ENCODE measurements around the gene LIF. TPM values are rescaled to one million over a fixed set of nuclear protein-coding genes. Genes with fewer than 3 reads are reported as not detected.
"Not testable (repeated sequence)": the region's sequence is repeated elsewhere in the genome, so short reads cannot be mapped to it uniquely, and the experiment has no call there.

LIF gene
- polyA plus RNA-seq, 2 donors, result 0.54 to 1.0 TPM

DNA sequence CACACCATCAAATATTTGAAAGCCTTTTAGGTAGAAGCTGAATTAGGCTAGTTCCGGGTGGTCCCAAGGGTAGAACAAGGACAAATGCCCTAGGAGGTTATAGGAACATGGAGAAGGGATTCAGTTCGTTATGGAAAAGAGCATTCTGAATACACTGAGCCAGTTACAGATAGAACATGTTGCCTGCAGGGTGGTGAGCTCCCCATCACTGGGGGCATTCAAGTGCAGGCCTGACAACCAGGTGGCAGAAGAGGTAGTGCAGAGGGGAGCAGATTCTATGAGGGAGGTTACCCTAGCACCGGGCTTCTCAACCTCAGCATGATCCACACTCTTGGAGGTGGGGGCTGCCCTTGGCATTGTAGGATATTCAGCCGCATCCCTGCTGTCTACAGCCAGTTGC lies 24.2 kb downstream of the LIF start:
- Histone ChIP-seq H3K27me3 (ENCODE audit: control insufficient read depth in 1 of 2, insufficient read depth in 2 of 2, low read length in 2 of 2) (no peaks in the 10 kb centered on the region), H3K4me3 (ENCODE audit: low read depth in 1 of 2, low read length in 2 of 2) (no peak overlapping the region), H3K4me1 (ENCODE audit: control insufficient read depth in 2 of 2, insufficient read depth in 2 of 2, low read length in 1 of 2) (peaks cover 0 to 2% of the 10 kb centered on the region in 2 donors), H3K9me3 (ENCODE audit: control insufficient read depth in 2 of 2, insufficient read depth in 1 of 2, low read depth in 1 of 2, low read length in 1 of 2) (no peaks in the 10 kb centered on the region), H3K27ac (ENCODE audit: low read depth in 2 of 2, low read length in 1 of 2) (no peak overlapping the region), H3K36me3 (ENCODE audit: control insufficient read depth in 2 of 2, insufficient read depth in 2 of 2, low read length in 1 of 2) (no peaks in the 10 kb centered on the region)
- WGBS, 2 donors, result 83 to 84% methylated on average over 4 of the region's 4 CpGs

- Histone ChIP-seq H3K27ac (ENCODE audit: low read depth in 2 of 2, low read length in 1 of 2) (no peak overlapping the region), H3K4me3 (ENCODE audit: low read depth in 1 of 2, low read length in 2 of 2) (no peak overlapping the region)
- 65 to 69% methylated on average over 26 of the region's 26 CpGs for WGBS, 2 donors
These were observed 25.2 kb downstream of the LIF start for GRCh38 chr22:30221121-30221992.

GRCh38 chr22:30220338-30221012 lies 26.1 kb downstream of the LIF start:
- peaks cover 0 to 2% of the 10 kb centered on the region in 2 donors for H3K4me1 ChIP-seq (ENCODE audit: control insufficient read depth in 2 of 2, insufficient read depth in 2 of 2, low read length in 1 of 2)
- no peak overlapping the region for H3K4me3 ChIP-seq (ENCODE audit: low read depth in 1 of 2, low read length in 2 of 2)
- no peaks in the 10 kb centered on the region for H3K9me3 ChIP-seq (ENCODE audit: control insufficient read depth in 2 of 2, insufficient read depth in 1 of 2, low read depth in 1 of 2, low read length in 1 of 2)
- no peaks in the 10 kb centered on the region for H3K36me3 ChIP-seq (ENCODE audit: control insufficient read depth in 2 of 2, insufficient read depth in 2 of 2, low read length in 1 of 2)
- 83 to 85% methylated on average over 7 of the region's 7 CpGs for WGBS, 2 donors
- H3K27ac ChIP-seq (ENCODE audit: low read depth in 2 of 2, low read length in 1 of 2), result no peak overlapping the region
- H3K27me3 ChIP-seq (ENCODE audit: control insufficient read depth in 1 of 2, insufficient read depth in 2 of 2, low read length in 2 of 2), result no peaks in the 10 kb centered on the region

More at GRCh38 chr22:30221121-30221992, 25.2 kb downstream of the LIF start:
- no peaks in the 10 kb centered on the region for H3K36me3 ChIP-seq (ENCODE audit: control insufficient read depth in 2 of 2, insufficient read depth in 2 of 2, low read length in 1 of 2)
- no peaks in the 10 kb centered on the region for H3K9me3 ChIP-seq (ENCODE audit: control insufficient read depth in 2 of 2, insufficient read depth in 1 of 2, low read depth in 1 of 2, low read length in 1 of 2)
- no peaks in the 10 kb centered on the region for H3K27me3 ChIP-seq (ENCODE audit: control insufficient read depth in 1 of 2, insufficient read depth in 2 of 2, low read length in 2 of 2)
- peaks cover 0 to 2% of the 10 kb centered on the region in 2 donors for H3K4me1 ChIP-seq (ENCODE audit: control insufficient read depth in 2 of 2, insufficient read depth in 2 of 2, low read length in 1 of 2)

- no peaks in the 10 kb centered on the region for H3K27me3 ChIP-seq (ENCODE audit: control insufficient read depth in 1 of 2, insufficient read depth in 2 of 2, low read length in 2 of 2)
- no peaks in the 10 kb centered on the region for H3K36me3 ChIP-seq (ENCODE audit: control insufficient read depth in 2 of 2, insufficient read depth in 2 of 2, low read length in 1 of 2)
- H3K4me3 ChIP-seq (ENCODE audit: low read depth in 1 of 2, low read length in 2 of 2), result no peak overlapping the region
- H3K4me1 ChIP-seq (ENCODE audit: control insufficient read depth in 2 of 2, insufficient read depth in 2 of 2, low read length in 1 of 2), result peaks cover 0 to 2% of the 10 kb centered on the region in 2 donors
- H3K27ac ChIP-seq (ENCODE audit: low read depth in 2 of 2, low read length in 1 of 2), result no peak overlapping the region
- H3K9me3 ChIP-seq (ENCODE audit: control insufficient read depth in 2 of 2, insufficient read depth in 1 of 2, low read depth in 1 of 2, low read length in 1 of 2), result no peaks in the 10 kb centered on the region
These were observed 26.8 kb downstream of the LIF start for GRCh38 chr22:30219668-30220278.

DNA sequence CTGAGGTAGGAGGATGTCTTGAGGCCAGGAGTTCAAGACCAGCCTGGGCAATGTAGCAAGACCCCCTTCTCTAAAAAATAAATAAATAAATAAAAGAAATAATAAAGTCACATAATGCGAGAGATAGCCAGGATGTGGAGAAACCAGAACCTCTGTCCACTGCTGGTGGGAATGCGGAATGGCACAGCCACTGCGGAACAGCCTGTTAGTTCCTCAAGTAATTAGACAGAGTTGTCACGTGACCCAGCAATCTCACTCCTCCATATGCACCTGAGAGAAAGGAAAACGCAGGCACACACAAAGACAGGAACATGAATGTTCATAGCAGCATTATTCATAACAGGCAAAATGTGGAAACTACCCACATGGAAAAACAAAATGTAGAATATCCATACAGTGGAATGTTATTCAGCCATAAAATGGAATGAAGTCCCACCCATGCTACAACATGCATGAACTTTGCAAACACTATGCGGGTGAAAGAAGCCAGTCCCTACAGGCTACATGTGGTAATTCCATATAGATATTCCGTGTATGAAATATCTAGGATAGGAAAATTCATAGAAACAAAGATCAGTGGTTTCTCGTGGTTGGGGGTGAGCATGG lies 27.4 kb downstream of the LIF start:
- peaks cover 0 to 2% of the 10 kb centered on the region in 2 donors for H3K4me1 ChIP-seq (ENCODE audit: control insufficient read depth in 2 of 2, insufficient read depth in 2 of 2, low read length in 1 of 2)
- no peak overlapping the region for H3K27ac ChIP-seq (ENCODE audit: low read depth in 2 of 2, low read length in 1 of 2)
- H3K4me3 ChIP-seq (ENCODE audit: low read depth in 1 of 2, low read length in 2 of 2), result no peak overlapping the region
- no peaks in the 10 kb centered on the region for H3K9me3 ChIP-seq (ENCODE audit: control insufficient read depth in 2 of 2, insufficient read depth in 1 of 2, low read depth in 1 of 2, low read length in 1 of 2)
- 86 to 87% methylated on average over 8 of the region's 8 CpGs for WGBS, 2 donors
- no peaks in the 10 kb centered on the region for H3K36me3 ChIP-seq (ENCODE audit: control insufficient read depth in 2 of 2, insufficient read depth in 2 of 2, low read length in 1 of 2)
- no peaks in the 10 kb centered on the region for H3K27me3 ChIP-seq (ENCODE audit: control insufficient read depth in 1 of 2, insufficient read depth in 2 of 2, low read length in 2 of 2)

DNA sequence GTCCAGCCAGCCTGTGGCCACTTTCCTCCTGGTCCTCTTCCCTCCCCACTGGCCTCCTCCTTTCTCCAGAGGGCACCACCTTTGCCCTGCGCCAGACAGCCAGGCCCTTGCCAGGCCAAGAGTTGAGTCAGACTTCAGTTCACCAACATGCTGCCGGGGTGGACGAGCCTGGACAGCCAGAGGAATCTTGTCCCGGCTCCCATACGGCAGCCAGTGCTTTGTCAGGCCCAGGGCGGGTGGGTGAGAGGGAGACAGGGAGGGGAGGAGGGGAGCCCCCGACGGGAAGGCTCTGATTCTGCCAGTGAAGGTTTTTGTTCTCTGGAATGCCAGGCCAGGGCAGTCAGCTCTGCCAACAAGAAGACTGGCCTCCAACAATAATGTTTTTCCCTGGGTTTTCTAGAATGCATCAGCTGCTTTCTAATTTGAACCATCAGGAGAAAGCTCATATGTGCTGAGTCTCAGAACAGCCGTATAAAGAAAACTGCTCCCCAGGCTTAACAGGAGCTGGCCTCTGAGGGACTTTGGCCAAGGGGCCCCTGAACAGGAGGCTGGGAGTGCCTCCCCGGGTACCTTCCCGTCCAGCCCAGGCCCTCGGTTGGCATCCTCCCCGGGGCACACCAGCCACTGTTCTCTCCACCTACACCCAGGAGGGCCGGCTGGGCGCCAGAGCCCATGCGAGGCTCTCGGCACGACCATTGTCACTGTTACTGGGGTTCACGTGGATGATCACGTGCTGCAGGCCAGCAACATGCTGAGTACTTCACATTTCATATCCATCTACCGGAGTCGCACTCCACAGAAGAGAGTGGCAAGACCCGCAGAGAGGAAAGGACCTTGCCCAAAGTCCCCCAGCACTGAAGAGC lies 28.6 kb downstream of the LIF start:
- H3K4me3 ChIP-seq (ENCODE audit: low read depth in 1 of 2, low read length in 2 of 2), result no peak overlapping the region
- WGBS, 2 donors, result 55 to 69% methylated on average over 23 of the region's 23 CpGs
- no peaks in the 10 kb centered on the region for H3K9me3 ChIP-seq (ENCODE audit: control insufficient read depth in 2 of 2, insufficient read depth in 1 of 2, low read depth in 1 of 2, low read length in 1 of 2)
- H3K4me1 ChIP-seq (ENCODE audit: control insufficient read depth in 2 of 2, insufficient read depth in 2 of 2, low read length in 1 of 2), result peaks cover 4 to 6% of the 10 kb centered on the region in 2 donors
- H3K27ac ChIP-seq (ENCODE audit: low read depth in 2 of 2, low read length in 1 of 2), result peak overlapping the region in 1 of 2 donors; percentile 17
- H3K27me3 ChIP-seq (ENCODE audit: control insufficient read depth in 1 of 2, insufficient read depth in 2 of 2, low read length in 2 of 2), result no peaks in the 10 kb centered on the region
- H3K36me3 ChIP-seq (ENCODE audit: control insufficient read depth in 2 of 2, insufficient read depth in 2 of 2, low read length in 1 of 2), result no peaks in the 10 kb centered on the region

DNA sequence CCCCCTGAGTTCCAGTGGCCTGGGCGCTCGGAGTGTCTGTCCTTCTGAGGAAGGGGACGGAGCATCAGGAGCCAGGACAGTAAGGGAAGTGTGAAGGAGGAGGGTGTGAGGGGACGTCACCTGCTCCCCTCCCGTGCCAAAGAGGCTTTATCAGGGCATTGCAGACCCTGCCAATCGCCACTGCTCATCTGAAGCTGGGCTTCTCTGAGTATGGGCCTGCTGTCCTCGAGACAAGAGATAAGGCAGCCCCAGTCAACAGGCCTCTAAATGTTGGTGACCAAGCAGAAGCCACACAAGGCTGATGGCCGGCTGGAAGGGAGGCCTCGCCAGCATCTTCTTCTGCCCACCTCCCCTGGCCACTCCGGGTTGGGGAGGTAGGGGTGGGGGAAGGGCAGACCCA lies 29.8 kb downstream of the LIF start:
- H3K27ac ChIP-seq (ENCODE audit: low read depth in 2 of 2, low read length in 1 of 2), result no peak overlapping the region
- H3K36me3 ChIP-seq (ENCODE audit: control insufficient read depth in 2 of 2, insufficient read depth in 2 of 2, low read length in 1 of 2), result no peaks in the 10 kb centered on the region
- H3K9me3 ChIP-seq (ENCODE audit: control insufficient read depth in 2 of 2, insufficient read depth in 1 of 2, low read depth in 1 of 2, low read length in 1 of 2), result no peaks in the 10 kb centered on the region
- no peaks in the 10 kb centered on the region for H3K27me3 ChIP-seq (ENCODE audit: control insufficient read depth in 1 of 2, insufficient read depth in 2 of 2, low read length in 2 of 2)
- H3K4me1 ChIP-seq (ENCODE audit: control insufficient read depth in 2 of 2, insufficient read depth in 2 of 2, low read length in 1 of 2), result peaks cover 4 to 10% of the 10 kb centered on the region in 2 donors
- WGBS, 2 donors, result 86 to 88% methylated on average over 10 of the region's 10 CpGs
- no peak overlapping the region for H3K4me3 ChIP-seq (ENCODE audit: low read depth in 1 of 2, low read length in 2 of 2)

DNA sequence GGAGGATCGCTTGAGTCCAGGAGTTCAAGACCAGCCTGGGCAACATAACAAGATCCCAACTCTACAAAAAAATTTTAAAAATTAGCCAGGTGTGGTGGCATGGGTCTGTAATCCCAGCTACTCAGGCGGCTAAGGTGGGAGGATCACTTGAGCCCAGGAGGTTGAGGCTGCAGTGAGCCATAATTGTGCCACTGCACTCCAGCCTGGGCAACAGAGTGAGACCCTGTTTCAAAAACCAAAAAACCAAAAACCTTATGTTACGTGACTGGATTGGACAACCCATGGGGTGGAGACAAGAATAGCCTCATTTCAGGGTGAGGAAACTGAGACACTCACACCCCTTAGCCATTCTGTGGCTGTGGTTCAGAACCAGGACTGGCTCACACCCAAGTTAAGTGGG lies 30.3 kb downstream of the LIF start:
- H3K27me3 ChIP-seq (ENCODE audit: control insufficient read depth in 1 of 2, insufficient read depth in 2 of 2, low read length in 2 of 2); H3K36me3 ChIP-seq (ENCODE audit: control insufficient read depth in 2 of 2, insufficient read depth in 2 of 2, low read length in 1 of 2); H3K9me3 ChIP-seq (ENCODE audit: control insufficient read depth in 2 of 2, insufficient read depth in 1 of 2, low read depth in 1 of 2, low read length in 1 of 2); H3K27ac ChIP-seq (ENCODE audit: low read depth in 2 of 2, low read length in 1 of 2); H3K4me3 ChIP-seq (ENCODE audit: low read depth in 1 of 2, low read length in 2 of 2): not testable (repeated sequence)
- peaks cover 4 to 13% of the 10 kb centered on the region in 2 donors for H3K4me1 ChIP-seq (ENCODE audit: control insufficient read depth in 2 of 2, insufficient read depth in 2 of 2, low read length in 1 of 2)
- 92 to 95% methylated on average over 3 of the region's 3 CpGs for WGBS, 2 donors

Data from esophagus (tissue), 2 donors.